DND-41 (cell line): ENCODE results near the gene INPP5J.

ENCODE experiments used
- ATAC-seq: fragments of 200-7000 bp; cut with Tn5 transposase; 3 replicates; pipeline ENCODE4 v1.9.1; 2021; ENCODE audit warnings: low read depth; ENCODE audit not compliant: insufficient read depth
- DNase-seq: peaks from one replicate; pipeline ENCODE4 v3.0.0-alpha.2; 2020
- H2AFZ ChIP-seq: 2 replicates; pipeline ENCODE4 v1.6.0; 2012; ENCODE audit warnings: low read depth, low read length
- H3K27ac ChIP-seq: 2 replicates; pipeline ENCODE4 v1.5.1; 2012; ENCODE audit warnings: low read length, inconsistent platforms
- H3K27me3 ChIP-seq: fragments of 200-600 bp; sonication (generic); 2 replicates; pipeline ENCODE4 v1.6.0; 2012; ENCODE audit warnings: low read length, mild to moderate bottlenecking, inconsistent platforms; ENCODE audit not compliant: insufficient read depth, poor library complexity
- H3K36me3 ChIP-seq: 2 replicates; pipeline ENCODE4 v1.5.1; 2012; ENCODE audit warnings: low read length, inconsistent platforms; ENCODE audit not compliant: insufficient read depth
- H3K4me1 ChIP-seq: 2 replicates; pipeline ENCODE4 v1.5.1; 2012; ENCODE audit warnings: mild to moderate bottlenecking, low read length; ENCODE audit not compliant: insufficient read depth
- H3K4me2 ChIP-seq: 2 replicates; pipeline ENCODE4 v1.6.0; 2012; ENCODE audit warnings: mild to moderate bottlenecking, moderate library complexity, low read length, inconsistent platforms; ENCODE audit not compliant: insufficient read depth
- H3K4me3 ChIP-seq, 2 experiments: fragments of 200-600 bp in 1 of 2; shearing (Covaris generic) in 1 of 2; 2 replicates each; pipeline ENCODE4 v1.5.1; 2012 to 2016; ENCODE audit warnings: inconsistent platforms in 2 of 2, low read length in 2 of 2, mild to moderate bottlenecking in 2 of 2, low read depth in 1 of 2, moderate library complexity in 1 of 2
- H3K79me2 ChIP-seq: 2 replicates; pipeline ENCODE4 v1.6.0; 2012; ENCODE audit warnings: low read length, inconsistent platforms; ENCODE audit not compliant: insufficient read depth
- H3K9ac ChIP-seq: 2 replicates; pipeline ENCODE4 v1.6.0; 2012; ENCODE audit warnings: low read depth, mild to moderate bottlenecking, inconsistent platforms, low read length, moderate library complexity
- H3K9me3 ChIP-seq: 2 replicates; pipeline ENCODE4 v1.5.1; 2012; ENCODE audit warnings: low read length, moderate library complexity, mild to moderate bottlenecking, inconsistent platforms; ENCODE audit not compliant: insufficient read depth, severe bottlenecking
- H4K20me1 ChIP-seq: 2 replicates; pipeline ENCODE4 v1.6.0; 2012; ENCODE audit warnings: low read length; ENCODE audit not compliant: insufficient read depth
- CTCF ChIP-seq: IDR thresholded peaks from 2 replicates; pipeline ENCODE4 v1.5.1; 2012; ENCODE audit warnings: borderline replicate concordance, low read length, moderate library complexity, mild to moderate bottlenecking; ENCODE audit not compliant: poor library complexity, severe bottlenecking; ENCODE audit errors: extremely low read depth
- EZH2 ChIP-seq: IDR thresholded peaks from 3 replicates; pipeline ENCODE4 v1.6.1; 2012; ENCODE audit warnings: borderline replicate concordance, low read depth, mild to moderate bottlenecking, moderate library complexity, low read length, inconsistent platforms; ENCODE audit not compliant: severe bottlenecking

Gene INPP5J

GRCh38 chr22:31148953-31149627 is 26.3 kb downstream of the INPP5J start:
- no peak for TF ChIP-seq EZH2
- peak; percentile 77 for TF ChIP-seq CTCF
- Histone ChIP-seq H3K4me1 (no peaks in the 10 kb centered on the region), H3K27me3 (peaks cover 3% of the 10 kb centered on the region), H3K4me3 (no peak overlapping the region), H4K20me1 (no peaks in the 10 kb centered on the region), H3K9ac (no peak overlapping the region), H3K79me2 (no peaks in the 10 kb centered on the region), H3K4me2 (no peak overlapping the region), H2AFZ (no peak overlapping the region), H3K36me3 (no peaks in the 10 kb centered on the region), H3K27ac (no peak overlapping the region), H3K9me3 (peaks cover 3% of the 10 kb centered on the region)
- DNase-seq (peak; percentile 46), ATAC-seq (peak; percentile 83)

GRCh38 chr22:31150615-31151014 is 27.8 kb downstream of the INPP5J start:
- Histone ChIP-seq H4K20me1 (no peaks in the 10 kb centered on the region), H3K9ac (no peak overlapping the region), H3K4me1 (no peaks in the 10 kb centered on the region), H3K79me2 (no peaks in the 10 kb centered on the region), H3K9me3 (peaks cover 3% of the 10 kb centered on the region), H3K4me3 (no peak overlapping the region), H3K36me3 (no peaks in the 10 kb centered on the region), H3K27ac (no peak overlapping the region), H2AFZ (no peak overlapping the region), H3K27me3 (peaks cover 3% of the 10 kb centered on the region), H3K4me2 (no peak overlapping the region)
- DNase-seq (no peak), ATAC-seq (no peak)
- TF ChIP-seq CTCF (peak; percentile 37), EZH2 (no peak)

GRCh38 chr22:31151872-31152271 is 29.1 kb downstream of the INPP5J start:
- Histone ChIP-seq H3K4me2 (no peak overlapping the region), H4K20me1 (no peaks in the 10 kb centered on the region), H3K36me3 (no peaks in the 10 kb centered on the region), H3K4me1 (no peaks in the 10 kb centered on the region), H3K9me3 (peaks cover 3% of the 10 kb centered on the region), H2AFZ (no peak overlapping the region), H3K27ac (no peak overlapping the region), H3K4me3 (no peak overlapping the region), H3K27me3 (peaks cover 3% of the 10 kb centered on the region), H3K79me2 (no peaks in the 10 kb centered on the region), H3K9ac (no peak overlapping the region)
- no peak for DNase-seq
- TF ChIP-seq CTCF (no peak), EZH2 (no peak)
- no peak for ATAC-seq
